HG03354 (cell line): ENCODE results near the gene SPAG5.
"Not testable (repeated sequence)": the region's sequence is repeated elsewhere in the genome, so short reads cannot be mapped to it uniquely, and the experiment has no call there.

Source experiments
- ATAC-seq: cut with Tn5 transposase; IDR thresholded peaks from one replicate; pipeline ENCODE4 v1.9.1; 2021; ENCODE audit warnings: mild to moderate bottlenecking; ENCODE audit not compliant: unreplicated experiment, poor library complexity, severe bottlenecking

The SPAG5 gene

DNA sequence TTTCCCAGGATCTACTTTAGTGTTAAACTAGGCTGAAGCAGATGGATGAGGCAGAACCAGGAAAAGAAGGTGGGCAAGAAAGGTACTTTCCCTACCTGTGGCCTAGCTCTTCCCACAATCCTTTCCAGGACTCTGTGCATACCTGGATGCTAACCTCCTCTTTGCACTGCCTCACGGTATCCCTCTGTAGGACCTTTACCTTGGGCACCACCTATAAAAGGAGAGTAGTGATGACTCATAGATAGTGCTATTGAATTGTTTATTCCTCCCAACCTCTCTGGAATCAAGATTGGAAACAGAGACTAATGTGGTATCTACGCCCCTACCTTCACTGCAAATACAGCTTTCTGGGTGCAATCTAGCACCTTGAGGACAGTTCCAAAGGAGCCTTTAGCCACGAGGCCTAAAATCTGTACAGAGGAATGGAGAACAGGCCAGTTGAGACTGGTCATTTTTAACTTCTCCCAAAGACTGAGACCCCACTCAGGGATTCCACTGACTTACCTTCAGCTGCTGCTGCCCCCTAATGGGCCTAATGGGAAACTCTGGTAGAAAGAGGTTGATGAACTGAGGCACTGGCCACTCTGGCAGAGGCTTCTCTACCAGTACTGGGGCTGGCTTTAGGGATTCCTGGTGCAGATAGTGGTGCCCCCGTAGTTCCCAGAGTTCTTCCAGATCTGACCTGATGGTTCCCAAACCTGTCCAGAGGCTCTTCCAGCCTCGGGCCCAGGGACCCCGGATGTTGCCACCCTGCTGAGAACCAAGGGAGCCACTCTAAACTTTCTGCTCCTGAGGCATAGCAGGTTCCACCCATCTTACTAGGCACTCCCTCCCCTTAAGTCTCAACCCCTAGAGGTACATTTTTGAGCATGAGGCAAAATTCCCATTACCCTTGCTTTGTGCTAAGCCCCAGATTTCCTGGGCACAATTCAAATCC is 14.4 kb upstream of the SPAG5 start:
- no peak for ATAC-seq

DNA sequence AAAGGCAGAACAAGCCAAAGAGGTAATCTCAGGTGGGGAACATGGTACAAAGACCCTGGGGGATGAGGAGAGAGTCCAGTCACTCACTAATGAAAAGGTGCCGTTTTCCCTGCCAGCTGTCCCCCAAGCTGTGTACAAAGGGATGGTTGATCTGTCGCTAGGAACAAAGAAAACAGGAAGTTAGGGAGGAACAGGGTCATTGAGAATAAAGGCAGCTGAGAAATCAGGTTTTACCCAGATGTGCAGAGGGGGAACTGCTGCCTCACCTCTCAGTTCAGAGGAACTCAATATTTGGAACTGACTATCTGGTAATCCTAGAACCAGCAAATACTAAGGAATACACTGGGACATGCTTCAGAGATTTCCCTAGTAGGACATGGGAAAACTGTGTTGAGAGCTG is 13.7 kb upstream of the SPAG5 start:
- no peak for ATAC-seq

DNA sequence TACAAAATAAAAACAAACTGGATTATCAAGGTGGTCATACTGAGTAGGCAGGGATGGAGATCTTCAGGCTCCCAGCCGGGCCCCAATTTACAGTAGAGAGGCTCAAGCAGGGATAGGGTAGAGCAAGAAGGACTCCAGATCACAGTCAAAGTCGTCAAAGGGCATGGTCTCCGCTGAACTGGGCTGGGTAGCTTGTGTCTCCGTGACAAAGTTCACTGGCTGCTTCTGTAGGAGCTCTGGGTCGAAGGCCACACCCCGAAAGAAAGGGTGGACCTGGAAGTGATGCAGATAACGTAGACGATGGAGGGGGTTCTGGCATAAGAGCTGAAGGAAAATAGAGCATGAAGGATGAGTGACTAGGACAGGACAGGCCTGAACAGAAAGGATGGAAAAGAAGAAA is 11.6 kb upstream of the SPAG5 start:
- no peak for ATAC-seq

DNA sequence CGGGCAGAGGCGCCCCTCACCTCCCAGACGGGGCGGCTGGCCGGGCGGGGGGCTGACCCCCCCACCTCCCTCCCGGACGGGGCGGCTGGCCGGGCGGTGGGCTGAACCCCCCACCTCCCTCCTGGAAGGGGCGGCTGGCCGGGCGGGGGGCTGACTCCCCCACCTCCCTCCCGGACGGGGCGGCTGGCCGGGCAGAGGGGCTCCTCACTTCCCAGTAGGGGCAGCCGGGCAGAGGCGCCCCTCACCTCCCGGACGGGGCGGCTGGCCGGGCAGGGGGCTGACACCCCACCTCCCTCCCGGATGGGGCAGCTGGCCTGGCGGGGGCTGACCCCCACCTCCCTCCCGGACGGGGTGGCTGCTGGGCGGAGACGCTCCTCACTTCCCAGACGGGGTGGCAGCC is 5.2 kb upstream of the SPAG5 start:
- ATAC-seq, result not testable (repeated sequence)

DNA sequence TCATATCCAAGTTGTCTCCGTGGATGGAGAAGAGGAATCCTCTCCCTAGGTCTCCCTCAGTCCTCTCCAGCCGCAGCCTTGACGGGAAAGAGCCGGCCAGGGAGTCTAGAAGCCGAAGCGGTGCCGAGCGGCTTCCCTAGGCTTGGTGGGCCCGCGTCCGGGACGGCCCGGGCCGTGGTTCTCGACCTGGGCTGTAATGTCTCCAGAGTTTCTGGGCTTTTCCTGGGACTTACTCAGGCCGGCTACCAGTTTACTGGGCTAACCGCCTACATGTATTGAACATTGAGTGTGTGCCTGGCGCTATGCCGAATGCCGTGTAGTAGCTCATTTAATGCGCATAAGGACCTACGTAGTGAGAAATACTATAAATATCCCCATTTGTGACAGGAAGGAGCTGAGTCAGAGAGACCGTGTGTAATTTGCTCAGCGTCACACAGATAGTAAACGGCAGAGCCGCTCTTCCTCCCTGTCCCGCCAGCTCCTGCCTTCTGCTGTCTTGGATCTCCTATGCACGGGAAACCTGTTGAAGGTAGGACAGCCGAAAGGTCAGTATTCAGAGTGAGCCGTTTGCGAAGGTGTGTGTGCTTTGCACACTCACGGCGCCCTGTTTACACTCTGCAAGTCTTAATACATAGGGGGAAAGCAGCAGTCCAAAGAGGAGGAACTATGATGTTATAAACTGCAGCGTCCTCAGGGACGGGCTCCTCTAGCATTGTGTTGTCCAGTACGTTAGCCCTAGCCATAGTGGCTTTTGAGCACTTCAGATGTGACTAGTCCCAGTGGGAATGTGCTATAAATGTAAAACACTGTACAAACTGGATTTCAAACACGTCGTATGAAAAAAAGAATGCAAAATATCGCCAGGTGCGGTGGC is 723 bp upstream of the SPAG5 start:
- ATAC-seq, result peak; percentile 50

DNA sequence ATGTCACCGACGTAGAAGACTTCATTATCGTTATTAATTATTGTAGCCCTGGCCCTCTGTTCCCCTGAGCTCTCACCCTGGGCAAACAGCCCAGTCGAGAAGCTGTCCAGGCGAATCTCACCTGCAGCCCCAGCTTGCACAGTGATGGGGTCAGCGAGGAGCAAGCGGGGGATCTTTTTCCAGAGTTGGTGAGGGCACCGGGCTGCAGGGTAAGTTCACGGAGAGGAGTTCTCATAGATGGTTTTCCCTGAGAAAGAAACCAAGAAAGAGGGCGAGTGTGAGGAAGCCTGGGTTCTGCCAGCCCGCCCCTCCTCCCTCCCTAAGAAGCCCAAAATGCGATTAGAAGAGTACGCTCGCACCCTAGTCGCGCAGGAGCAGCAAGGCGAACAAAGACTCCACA is 436 bp downstream of the SPAG5 start:
- ATAC-seq, result no peak

DNA sequence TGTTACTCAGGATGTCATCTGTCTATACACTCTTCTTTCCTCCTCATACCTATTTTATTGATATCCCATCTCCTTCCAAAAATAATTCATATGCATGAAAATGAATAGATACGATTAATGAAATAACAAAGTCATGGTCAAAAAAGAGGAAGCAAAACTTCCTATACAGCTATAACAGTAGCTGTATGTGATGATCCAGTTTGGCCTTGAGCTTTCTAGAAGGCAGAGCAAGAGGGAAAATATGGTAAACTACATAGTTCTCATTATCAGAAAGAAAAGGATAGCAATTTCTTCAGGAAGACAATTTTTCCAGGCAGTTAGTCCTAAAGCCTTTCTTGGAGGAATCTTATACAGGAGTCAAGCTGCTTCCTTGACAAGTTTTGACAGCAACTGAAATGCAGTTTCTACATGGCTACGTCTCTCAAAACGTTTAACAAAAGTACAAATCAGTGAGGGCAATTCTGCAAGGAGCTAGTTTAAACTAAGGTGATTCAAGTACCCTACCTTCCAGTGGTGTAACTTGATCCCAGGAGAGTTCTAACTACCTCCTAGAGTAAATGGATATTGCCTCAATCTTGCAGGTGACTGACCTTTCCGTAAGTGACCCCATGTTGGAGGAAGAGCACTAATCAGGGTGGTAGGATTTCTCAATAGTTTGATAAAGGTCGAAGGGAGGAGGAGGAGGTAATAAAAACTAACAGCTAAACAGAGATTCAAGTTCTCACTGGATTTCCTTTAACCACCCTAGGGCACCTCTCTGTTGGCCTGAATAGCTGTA is 1.0 kb downstream of the SPAG5 start:
- ATAC-seq, result no peak

DNA sequence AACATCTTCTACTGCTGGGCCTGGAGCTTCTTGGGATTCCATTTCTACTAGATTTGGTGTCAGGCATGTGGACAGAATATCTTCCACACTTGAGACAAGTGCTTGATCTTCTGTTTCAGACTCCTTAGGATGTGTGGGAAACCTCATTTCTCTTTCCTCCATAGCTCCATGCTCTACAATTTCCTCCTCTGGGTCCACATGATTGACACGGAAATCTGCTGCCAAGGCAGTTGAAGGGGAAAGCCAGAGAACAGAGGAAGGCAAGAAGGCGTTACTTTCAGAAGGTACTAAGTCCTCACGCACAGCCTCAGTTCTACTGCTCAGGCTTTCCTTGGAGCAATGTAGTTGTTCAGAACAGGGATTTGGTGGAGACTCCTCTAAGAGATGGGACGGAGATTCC is 6.6 kb downstream of the SPAG5 start:
- ATAC-seq, result no peak

DNA sequence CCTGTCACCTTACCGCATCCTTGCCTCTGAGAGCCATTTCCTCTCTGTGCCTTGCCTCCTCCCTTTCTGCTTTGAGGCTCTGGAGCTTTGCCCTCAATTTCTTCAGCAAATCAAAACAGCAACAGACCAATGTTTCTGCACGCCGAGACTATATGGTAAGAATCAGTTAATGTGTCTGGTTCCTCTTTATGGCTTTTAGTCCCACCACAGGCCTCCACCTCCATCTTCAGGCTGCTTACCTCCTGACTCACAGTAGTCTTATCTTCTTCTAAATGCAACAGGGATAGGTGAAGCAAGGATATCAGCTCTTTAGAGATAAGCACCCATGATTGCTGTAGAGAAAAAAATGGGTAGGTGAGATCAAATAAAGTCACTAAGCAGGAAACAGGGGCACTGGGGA is 13.0 kb downstream of the SPAG5 start:
- no peak for ATAC-seq

DNA sequence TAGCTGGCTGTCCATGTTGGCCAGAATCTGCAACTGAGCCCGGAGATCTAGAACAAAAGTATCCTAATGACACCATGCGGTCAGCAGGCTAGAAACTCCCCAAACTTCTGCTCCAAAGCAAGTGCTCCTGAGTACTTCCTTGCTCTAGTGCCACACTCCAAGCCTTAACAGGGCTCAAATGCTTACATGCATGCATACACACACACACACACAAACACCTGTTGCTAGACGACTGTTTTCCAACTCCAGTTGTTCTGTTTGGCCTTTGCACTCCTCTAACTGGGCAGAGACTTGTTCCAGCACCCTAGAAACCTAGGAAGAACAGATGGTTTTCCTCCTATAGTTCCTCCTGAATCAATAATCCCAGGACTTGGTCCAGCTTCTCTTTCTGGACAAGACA is 14.4 kb downstream of the SPAG5 start:
- ATAC-seq, result no peak

DNA sequence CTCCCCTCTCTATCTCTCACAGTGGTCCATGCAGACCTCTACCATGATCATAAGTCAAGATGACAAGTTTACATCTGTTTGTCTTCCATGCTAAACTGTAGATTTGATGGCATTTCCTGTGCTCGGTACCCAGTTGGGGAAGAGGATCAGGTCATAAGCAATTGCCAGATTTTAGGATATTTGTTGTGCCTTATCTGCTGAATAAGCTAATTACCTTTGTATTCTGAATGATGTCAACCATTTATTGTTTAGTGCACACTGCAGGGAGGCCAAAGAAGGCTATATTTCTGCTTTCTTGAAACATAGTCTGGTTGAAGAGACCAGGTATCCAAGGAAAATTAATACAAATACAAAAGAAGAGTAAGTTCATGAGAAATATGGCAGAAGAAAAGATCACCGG is 16.3 kb downstream of the SPAG5 start:
- no peak for ATAC-seq

DNA sequence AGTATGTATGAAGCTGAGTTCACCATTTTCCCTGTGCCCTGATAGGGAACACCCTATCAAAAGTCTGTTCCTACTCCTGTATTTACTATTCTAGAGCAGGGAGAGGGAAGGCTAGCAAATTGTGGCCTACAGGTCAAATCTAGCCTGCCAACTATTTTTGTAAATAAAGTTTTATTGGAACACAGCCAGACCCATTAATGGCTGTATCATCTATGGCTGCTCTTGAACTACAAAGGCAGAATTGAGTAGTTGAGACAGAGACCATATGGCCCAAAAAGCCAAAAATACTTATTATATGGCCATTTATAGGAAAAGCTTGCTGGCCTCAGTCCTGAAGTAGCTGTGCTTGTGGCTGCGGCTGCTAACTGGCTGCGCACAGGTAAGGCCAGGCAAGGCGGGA is 17.9 kb downstream of the SPAG5 start:
- no peak for ATAC-seq

DNA sequence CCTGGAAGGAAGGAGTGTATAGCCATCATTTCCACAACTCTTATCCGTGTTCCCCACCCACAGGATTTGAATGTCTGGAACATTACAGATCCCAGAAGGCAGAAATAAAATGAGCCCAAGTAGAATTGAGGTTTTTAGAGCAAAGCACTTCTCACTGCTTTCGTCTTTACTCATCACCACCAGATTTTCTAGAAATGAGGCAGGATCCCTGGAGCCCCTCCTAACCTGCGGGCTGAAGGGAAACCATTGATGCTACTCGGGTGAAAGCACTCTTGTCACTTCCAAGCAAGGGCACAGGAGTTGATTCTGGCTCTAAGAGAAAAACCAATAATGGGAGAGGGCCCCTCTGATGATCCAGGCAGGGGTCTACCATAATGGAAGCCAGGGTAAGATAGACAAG is 19.3 kb downstream of the SPAG5 start:
- ATAC-seq, result no peak

DNA sequence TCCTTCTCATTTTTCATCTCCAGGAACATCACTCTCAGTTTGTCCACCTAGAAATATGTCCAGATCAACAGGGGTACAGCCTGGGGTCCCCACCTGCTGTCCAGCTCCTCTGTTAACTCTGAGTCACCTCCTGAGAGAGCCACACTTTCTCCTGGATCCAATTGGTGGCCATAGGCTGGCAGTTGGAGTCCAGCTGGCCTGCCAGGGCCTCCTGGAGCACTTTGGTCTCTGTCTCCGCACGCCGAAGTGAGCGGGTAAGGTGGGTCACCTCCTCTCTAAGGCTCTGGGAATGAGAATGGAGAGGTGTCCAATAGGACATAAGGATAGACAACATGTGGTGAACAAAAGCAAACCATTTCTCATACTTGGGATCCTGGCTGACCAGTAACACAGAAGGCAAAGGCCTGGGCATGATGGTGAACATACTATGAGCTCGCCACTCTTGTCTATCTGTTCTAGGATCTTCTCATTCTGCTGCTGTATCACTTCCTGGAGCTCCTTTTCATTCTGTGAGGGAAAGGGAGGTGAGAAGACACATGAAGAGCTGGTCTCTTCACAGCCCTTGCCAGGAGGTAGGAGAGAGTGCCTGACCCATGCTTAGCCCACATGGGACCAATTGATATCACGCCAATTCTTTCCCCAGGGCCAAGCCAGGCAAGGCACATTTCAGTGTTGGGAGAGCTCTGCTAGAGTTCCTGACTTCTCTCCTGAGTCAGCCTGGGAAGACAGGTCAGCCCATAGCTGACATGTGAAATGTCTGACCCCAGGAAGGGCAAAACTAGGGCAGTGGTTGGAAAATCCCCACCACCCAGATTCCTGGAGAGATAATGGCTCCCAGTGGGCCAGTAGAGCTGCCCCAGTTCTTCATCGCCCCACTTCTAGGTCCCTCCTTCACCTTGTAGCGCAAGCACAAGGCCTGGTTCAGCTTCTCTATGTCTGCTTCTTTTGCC is 20.3 kb downstream of the SPAG5 start:
- ATAC-seq, result no peak

DNA sequence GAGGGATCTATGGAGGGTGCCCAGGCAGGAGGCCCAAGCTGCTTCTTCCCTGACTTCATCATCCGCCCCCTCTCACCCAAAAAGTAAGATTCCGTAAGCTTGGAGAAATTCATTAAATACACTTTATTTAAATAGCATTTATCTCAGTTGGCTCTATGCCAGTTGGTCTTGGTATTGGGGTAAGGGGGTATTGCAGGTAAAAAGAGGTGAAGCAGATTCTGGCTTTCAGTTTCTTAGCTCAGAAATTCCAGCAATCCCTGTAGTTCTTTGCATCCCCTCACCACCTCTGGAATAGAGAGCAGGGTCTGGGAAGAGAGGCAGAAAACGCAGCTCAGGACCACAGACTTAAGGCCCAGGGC is 21.4 kb downstream of the SPAG5 start:
- ATAC-seq, result no peak

DNA sequence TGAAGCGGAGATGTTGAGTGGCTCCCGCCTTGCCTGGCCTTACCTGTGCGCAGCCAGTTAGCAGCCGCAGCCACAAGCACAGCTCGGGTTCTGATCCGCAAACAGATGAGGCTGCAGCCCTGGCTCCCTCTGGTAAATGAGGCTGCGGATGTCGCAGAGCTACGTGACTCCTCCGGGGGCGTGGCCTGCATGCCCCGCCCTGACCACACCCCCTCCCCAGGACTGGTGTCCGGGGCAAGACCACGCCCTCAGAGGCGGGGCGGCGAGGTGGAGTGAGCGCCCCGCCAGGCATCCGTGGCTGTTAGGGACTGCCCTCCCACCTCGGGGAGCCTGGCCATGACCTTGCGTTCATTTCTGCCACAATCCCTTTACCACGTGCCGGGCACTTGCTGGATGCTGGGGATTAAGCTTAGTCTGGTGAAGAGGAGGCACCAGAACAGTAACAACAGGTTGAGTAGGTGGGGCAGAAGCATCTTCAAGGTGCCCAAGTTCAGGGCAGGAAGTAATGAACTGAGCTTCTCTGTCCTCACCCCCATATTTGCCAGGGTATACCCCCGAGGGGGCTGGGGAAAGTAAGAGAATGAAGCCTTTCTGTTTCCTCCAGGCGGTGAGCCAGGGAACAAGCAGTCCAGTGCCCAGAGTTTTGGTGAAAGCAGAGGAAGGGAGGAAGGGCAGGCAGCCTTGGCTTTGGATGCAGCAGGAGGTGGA is 21.9 kb downstream of the SPAG5 start, which contains the start of gene ALDOC:
ALDOC (minus strand) TSS at position 138 of the 708 bp plus-strand sequence. CDS start 1,363 bp downstream, outside the sequence.
- ATAC-seq, result peak; percentile 86

DNA sequence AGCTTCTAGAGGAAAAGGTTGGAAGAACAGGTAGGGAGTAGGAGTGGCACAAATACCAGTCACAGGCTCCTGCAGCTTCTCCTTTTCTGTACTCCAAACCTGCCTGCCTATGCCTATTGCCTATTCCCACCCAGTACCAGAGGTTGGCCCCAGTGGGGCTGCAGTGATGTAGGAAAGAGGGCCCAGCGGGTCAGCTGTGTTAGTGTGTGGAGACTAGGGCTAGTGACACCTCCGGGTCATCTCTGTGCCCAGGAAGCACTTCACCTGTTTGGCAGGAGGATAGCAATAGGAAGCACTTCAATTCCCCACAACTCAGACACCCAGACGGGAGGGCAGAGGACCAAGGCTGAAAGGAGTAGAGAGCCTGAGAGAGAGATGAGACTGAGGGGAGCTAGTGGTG is 22.8 kb downstream of the SPAG5 start:
- ATAC-seq, result not testable (repeated sequence)

DNA sequence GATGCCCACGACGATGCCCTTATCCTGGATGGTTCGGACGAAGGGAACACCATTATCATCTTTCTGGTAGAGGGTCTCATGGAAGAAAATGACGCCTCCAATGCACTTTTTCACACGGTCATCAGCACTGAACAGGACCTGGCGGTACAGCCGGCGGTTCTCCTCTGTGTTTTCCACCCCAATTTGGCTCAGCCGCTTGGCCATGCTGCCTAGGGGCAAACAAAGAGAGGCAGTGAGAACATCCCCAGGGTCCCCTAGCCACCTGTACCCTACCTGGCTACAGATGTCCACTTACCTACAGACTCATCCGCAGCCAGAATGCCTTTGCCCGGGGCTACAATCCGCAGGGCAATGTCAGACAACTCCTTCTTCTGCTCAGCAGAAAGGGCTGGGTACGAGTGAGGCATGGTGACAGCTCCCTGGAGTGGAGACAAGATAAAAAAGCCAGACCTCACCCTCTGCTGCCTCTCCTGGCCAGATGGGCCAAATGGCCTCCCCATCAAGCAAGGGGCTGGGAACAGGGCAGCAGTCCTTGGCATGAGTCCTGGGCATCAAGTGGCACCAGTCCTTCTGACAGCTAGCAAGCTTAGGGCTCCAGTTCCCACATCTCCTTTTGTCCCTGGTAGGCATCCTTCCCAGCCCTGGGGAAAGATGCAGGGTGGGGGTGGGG is 23.6 kb downstream of the SPAG5 start:
- no peak for ATAC-seq
